Lower leg skin (tissue), 4 donors: Measurements from ENCODE around the gene TIMM23. TPM values are rescaled to one million over a fixed set of nuclear protein-coding genes. Genes with fewer than 3 reads are reported as not detected.

Source experiments
- DNase-seq, 2 donors: peaks; one replicate each; pipeline ENCODE4 v3.0.0-alpha.2; 2019; ENCODE audit warnings: low spot score in 2 of 2
- H3K4me3 ChIP-seq: fragments of 200-600 bp; sonication (generic); 2 replicates; pipeline ENCODE4 v1.5.1; 2017; ENCODE audit warnings: mild to moderate bottlenecking, low read depth; ENCODE audit not compliant: poor library complexity, severe bottlenecking
- CTCF ChIP-seq, 3 donors: fragments of 450-650 bp; IDR thresholded peaks; one replicate each; pipeline ENCODE4 v1.5.1; 2016; ENCODE audit warnings: antibody characterized with exemption in 3 of 3, mild to moderate bottlenecking in 3 of 3, moderate library complexity in 2 of 3
- POLR2A ChIP-seq, 2 donors: fragments of 450-650 bp; IDR thresholded peaks; one replicate each; pipeline ENCODE4 v1.6.1; 2016 to 2017; ENCODE audit warnings: antibody characterized with exemption in 2 of 2, mild to moderate bottlenecking in 1 of 2, moderate library complexity in 1 of 2
- WGBS, 2 donors: methylation state at CpG; one replicate each; pipeline ENCODE4 v1.1.5; 2018; 5-methylcytosine and 5-hydroxymethylcytosine counted together
- intact Hi-C: fragments of 100-400 bp; cut with DNase I; formaldehyde crosslinking; loops from one replicate; pipeline ENCODE4 v1.15.0; 2023; ENCODE audit warnings: low total_unique reads
- total RNA-seq, 4 donors: library from RNA; depleted of rRNA; stranded (reverse); fragments of >200 nt; gene quantifications; one replicate each; pipeline ENCODE4 v1.1.0, GENCODE V29; 2016

Gene TIMM23
- total RNA-seq, 4 donors from 2014 or later: 40.4 to 67.5 (median 55.9) TPM

DNA sequence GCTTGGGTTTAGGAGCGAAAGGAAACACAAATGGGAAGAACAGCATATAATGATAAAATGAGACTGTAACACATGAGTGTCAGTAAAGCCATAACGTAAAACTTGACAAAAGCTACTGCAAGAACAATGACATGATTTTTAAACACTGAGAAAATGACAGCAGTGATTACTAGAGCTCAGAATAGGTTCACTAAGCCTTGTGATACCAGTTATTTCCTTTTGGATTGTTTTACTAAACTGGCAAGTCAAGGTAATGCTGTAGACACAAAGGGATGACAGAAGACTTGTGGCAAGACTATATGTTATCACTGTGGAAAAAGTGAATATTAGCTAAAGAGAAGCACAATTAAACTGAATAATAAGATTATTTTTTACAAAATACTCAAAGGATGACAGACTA is 45.4 kb downstream of the TIMM23 start:
- no peak for DNase-seq
- intact Hi-C loops: no loop called here
- WGBS, 2 donors: 90 to 94% methylated on average over 2 of the region's 2 CpGs
- no peak for TF ChIP-seq CTCF (IDR thresholded peaks at IDR 0.05)
- TF ChIP-seq POLR2A (IDR thresholded peaks at IDR 0.05): no peak
- H3K4me3 ChIP-seq: no peak overlapping the region

GRCh38 chr10:46018453-46019176 is 46.3 kb downstream of the TIMM23 start:
- no peak overlapping the region for H3K4me3 ChIP-seq
- 48 to 54% methylated on average over 2 of the region's 2 CpGs for WGBS, 2 donors
- TF ChIP-seq CTCF (IDR thresholded peaks at IDR 0.05) (no peak), POLR2A (IDR thresholded peaks at IDR 0.05) (no peak)
- intact Hi-C loops: no loop called here
- no peak for DNase-seq

GRCh38 chr10:46019177-46019528 is 46.9 kb downstream of the TIMM23 start:
- intact Hi-C loops: no loop called here
- DNase-seq: no peak
- TF ChIP-seq POLR2A (IDR thresholded peaks at IDR 0.05): no peak
- no peak for TF ChIP-seq CTCF (IDR thresholded peaks at IDR 0.05)
- 46 to 49% methylated on average over 3 of the region's 3 CpGs for WGBS, 2 donors
- H3K4me3 ChIP-seq: no peak overlapping the region

DNA sequence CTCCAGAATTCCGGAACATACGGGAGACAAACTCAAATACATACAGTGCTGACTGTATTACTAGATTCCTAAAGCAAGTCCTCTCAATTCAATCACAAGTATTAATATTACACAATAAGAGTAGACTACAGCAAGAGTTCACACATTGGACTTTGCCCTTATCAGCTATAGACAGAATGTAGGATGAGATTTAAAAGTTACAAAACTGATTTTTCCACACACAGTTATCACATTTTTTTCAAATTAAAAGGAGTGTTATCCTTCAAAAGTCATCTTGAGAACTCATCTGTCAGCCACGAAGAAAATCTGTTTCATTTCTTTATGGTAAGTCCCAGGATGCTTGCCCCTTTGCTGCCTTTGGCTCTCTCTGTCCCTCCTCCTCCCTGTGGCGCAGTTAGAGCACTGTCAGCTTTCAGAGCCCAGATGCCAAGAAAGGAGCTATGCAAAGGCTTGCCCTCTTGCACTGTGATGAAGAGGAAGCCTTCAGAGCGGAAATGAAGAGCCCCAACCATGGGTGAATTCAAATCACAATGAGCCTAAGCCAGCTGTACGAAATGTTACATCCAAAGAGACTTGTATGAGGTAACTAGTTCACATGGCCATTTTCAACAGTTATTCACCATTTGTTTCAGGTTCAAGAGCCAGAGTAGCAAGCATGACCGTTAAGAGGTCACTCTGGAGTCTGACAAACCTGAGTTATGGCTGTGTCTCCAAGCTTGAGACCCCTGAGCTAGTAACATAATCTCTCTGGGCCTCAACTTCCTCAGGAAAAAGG is 47.5 kb downstream of the TIMM23 start:
- intact Hi-C loops: no loop called here
- no peak for DNase-seq
- TF ChIP-seq CTCF (IDR thresholded peaks at IDR 0.05) (no peak), POLR2A (IDR thresholded peaks at IDR 0.05) (no peak)
- H3K4me3 ChIP-seq: no peak overlapping the region
- 48 to 58% methylated on average over 7 of the region's 7 CpGs for WGBS, 2 donors

DNA sequence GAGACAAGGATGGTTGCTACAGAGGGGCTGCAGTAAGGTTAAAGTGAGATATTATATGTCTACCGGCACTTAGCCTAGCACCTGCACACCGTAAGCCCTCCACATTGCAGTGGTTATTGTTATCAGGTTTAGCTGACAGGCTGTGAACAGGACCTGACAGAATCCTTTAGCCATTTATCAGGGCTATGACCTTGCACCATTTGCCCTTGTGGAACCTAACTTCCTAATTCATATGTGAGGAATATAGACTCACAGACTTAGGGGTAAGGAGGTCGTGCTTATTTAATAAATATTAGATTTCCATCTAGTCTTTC is 48.0 kb downstream of the TIMM23 start:
- intact Hi-C loops: no loop called here
- DNase-seq: no peak
- WGBS, 2 donors: 91 to 94% methylated on average over 3 of the region's 3 CpGs
- H3K4me3 ChIP-seq: no peak overlapping the region
- TF ChIP-seq CTCF (IDR thresholded peaks at IDR 0.05) (no peak), POLR2A (IDR thresholded peaks at IDR 0.05) (no peak)
